HepG2 (cell line): ENCODE results near the gene CCDC196.

ENCODE experiments used
- ATF4 ChIP-seq, 2 experiments: fragments of 450-650 bp in 1 of 2; sonication (generic) in 1 of 2; formaldehyde crosslinking; IDR thresholded peaks; 2 replicates each; pipeline versions ENCODE4 v1.5.0 to v1.8.0; 2020 to 2022; ENCODE audit warnings: mild to moderate bottlenecking in 1 of 2, missing genetic modification reagents in 1 of 2
- CTCF ChIP-seq: sonication (generic); formaldehyde crosslinking; IDR thresholded peaks from 2 replicates; pipeline ENCODE4 v1.5.0; 2020; ENCODE audit warnings: mild to moderate bottlenecking, missing genetic modification reagents, moderate library complexity
- JUND ChIP-seq: sonication (generic); formaldehyde crosslinking; IDR thresholded peaks from 2 replicates; pipeline ENCODE4 v1.8.0; 2022; ENCODE audit warnings: mild to moderate bottlenecking, missing genetic modification reagents
- POLR2AphosphoS5 ChIP-seq: IDR thresholded peaks from 2 replicates; pipeline ENCODE4 v1.6.1; 2012; ENCODE audit warnings: low read depth, low read length
- SOX6 ChIP-seq, 2 experiments: fragments of 450-650 bp in 1 of 2; sonication (generic) in 1 of 2; formaldehyde crosslinking in 1 of 2; IDR thresholded peaks; 2 replicates each; pipeline versions ENCODE4 v1.4.0 to v1.6.1; 2017 to 2020; ENCODE audit warnings: antibody characterized with exemption in 1 of 2, mild to moderate bottlenecking in 1 of 2, missing genetic modification reagents in 1 of 2
- TARDBP ChIP-seq: sonication (generic); formaldehyde crosslinking; IDR thresholded peaks from 2 replicates; pipeline ENCODE4 v1.8.0; 2022; ENCODE audit warnings: mild to moderate bottlenecking, missing genetic modification reagents
- ZBTB25 ChIP-seq: IDR thresholded peaks from 2 replicates; pipeline ENCODE4 v1.6.1; 2018; ENCODE audit warnings: missing genetic modification reagents
- ZFP90 ChIP-seq: sonication (generic); formaldehyde crosslinking; IDR thresholded peaks from 2 replicates; pipeline ENCODE4 v1.8.0; 2022; ENCODE audit warnings: missing genetic modification reagents, mild to moderate bottlenecking, inconsistent platforms, borderline replicate concordance
- ZNF629 ChIP-seq: sonication (generic); formaldehyde crosslinking; conservative IDR thresholded peaks from 2 replicates; pipeline ENCODE4 v1.5.0; 2020; ENCODE audit warnings: missing genetic modification reagents
- TF ChIP-seq, protein P1 (sequence below): sonication (generic); formaldehyde crosslinking; IDR thresholded peaks from 2 replicates; pipeline ENCODE4 v1.4.0; 2020; ENCODE audit warnings: missing genetic modification reagents
- TF ChIP-seq, protein P2 (sequence below): sonication (generic); formaldehyde crosslinking; conservative IDR thresholded peaks from 2 replicates; pipeline ENCODE4 v1.8.0; 2022; ENCODE audit warnings: mild to moderate bottlenecking, moderate library complexity, missing genetic modification reagents
- TF ChIP-seq, protein P3 (sequence below): sonication (generic); formaldehyde crosslinking; IDR thresholded peaks from 2 replicates; pipeline ENCODE4 v1.9.0; 2022; ENCODE audit warnings: missing genetic modification reagents, mild to moderate bottlenecking, borderline replicate concordance
- TF ChIP-seq, protein P4 (sequence below): sonication (generic); formaldehyde crosslinking; IDR thresholded peaks from 2 replicates; pipeline ENCODE4 v1.5.0; 2020; ENCODE audit warnings: mild to moderate bottlenecking, missing genetic modification reagents, borderline replicate concordance

DNA sequence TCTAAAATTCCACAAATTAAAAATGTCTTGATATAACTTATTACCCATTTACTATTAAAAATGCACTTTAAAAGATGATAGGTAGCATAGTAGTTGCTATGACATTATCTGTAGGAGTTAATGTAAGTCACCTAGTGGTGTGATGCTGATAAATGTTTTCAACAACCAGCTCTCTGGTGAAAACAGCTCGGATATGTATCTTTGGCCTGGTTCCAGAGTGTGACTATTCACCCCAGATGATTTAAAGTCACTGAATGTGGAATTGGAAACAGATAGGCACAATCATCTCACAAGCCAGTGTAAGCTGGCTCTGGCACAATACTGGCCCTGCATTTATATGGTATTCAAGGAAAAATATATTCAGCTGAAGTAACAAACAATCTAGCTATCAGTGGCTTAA is 9.2 kb upstream of the CCDC196 start:
- no peak for TF ChIP-seq TARDBP (CRISPR knock-in tag)
- TF ChIP-seq, protein P1, sequence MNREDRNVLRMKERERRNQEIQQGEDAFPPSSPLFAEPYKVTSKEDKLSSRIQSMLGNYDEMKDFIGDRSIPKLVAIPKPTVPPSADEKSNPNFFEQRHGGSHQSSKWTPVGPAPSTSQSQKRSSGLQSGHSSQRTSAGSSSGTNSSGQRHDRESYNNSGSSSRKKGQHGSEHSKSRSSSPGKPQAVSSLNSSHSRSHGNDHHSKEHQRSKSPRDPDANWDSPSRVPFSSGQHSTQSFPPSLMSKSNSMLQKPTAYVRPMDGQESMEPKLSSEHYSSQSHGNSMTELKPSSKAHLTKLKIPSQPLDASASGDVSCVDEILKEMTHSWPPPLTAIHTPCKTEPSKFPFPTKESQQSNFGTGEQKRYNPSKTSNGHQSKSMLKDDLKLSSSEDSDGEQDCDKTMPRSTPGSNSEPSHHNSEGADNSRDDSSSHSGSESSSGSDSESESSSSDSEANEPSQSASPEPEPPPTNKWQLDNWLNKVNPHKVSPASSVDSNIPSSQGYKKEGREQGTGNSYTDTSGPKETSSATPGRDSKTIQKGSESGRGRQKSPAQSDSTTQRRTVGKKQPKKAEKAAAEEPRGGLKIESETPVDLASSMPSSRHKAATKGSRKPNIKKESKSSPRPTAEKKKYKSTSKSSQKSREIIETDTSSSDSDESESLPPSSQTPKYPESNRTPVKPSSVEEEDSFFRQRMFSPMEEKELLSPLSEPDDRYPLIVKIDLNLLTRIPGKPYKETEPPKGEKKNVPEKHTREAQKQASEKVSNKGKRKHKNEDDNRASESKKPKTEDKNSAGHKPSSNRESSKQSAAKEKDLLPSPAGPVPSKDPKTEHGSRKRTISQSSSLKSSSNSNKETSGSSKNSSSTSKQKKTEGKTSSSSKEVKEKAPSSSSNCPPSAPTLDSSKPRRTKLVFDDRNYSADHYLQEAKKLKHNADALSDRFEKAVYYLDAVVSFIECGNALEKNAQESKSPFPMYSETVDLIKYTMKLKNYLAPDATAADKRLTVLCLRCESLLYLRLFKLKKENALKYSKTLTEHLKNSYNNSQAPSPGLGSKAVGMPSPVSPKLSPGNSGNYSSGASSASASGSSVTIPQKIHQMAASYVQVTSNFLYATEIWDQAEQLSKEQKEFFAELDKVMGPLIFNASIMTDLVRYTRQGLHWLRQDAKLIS (CRISPR knock-in tag), result no peak
- TF ChIP-seq SOX6 (IDR thresholded peaks at IDR 0.05), result no peak
- no peak for TF ChIP-seq SOX6 (CRISPR knock-in tag; IDR thresholded peaks at IDR 0.05)
- TF ChIP-seq, protein P2, sequence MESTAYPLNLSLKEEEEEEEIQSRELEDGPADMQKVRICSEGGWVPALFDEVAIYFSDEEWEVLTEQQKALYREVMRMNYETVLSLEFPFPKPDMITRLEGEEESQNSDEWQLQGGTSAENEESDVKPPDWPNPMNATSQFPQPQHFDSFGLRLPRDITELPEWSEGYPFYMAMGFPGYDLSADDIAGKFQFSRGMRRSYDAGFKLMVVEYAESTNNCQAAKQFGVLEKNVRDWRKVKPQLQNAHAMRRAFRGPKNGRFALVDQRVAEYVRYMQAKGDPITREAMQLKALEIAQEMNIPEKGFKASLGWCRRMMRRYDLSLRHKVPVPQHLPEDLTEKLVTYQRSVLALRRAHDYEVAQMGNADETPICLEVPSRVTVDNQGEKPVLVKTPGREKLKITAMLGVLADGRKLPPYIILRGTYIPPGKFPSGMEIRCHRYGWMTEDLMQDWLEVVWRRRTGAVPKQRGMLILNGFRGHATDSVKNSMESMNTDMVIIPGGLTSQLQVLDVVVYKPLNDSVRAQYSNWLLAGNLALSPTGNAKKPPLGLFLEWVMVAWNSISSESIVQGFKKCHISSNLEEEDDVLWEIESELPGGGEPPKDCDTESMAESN (CRISPR knock-in tag), result no peak
- TF ChIP-seq ATF4 (CRISPR knock-in tag; IDR thresholded peaks at IDR 0.05), result no peak
- no peak for TF ChIP-seq JUND (CRISPR knock-in tag)
- TF ChIP-seq ZFP90 (CRISPR knock-in tag), result no peak
- TF ChIP-seq, protein P3, sequence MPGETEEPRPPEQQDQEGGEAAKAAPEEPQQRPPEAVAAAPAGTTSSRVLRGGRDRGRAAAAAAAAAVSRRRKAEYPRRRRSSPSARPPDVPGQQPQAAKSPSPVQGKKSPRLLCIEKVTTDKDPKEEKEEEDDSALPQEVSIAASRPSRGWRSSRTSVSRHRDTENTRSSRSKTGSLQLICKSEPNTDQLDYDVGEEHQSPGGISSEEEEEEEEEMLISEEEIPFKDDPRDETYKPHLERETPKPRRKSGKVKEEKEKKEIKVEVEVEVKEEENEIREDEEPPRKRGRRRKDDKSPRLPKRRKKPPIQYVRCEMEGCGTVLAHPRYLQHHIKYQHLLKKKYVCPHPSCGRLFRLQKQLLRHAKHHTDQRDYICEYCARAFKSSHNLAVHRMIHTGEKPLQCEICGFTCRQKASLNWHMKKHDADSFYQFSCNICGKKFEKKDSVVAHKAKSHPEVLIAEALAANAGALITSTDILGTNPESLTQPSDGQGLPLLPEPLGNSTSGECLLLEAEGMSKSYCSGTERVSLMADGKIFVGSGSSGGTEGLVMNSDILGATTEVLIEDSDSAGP (CRISPR knock-in tag), result no peak
- no peak for TF ChIP-seq CTCF (CRISPR knock-in tag)
- no peak for TF ChIP-seq ZBTB25 (CRISPR knock-in tag)
- no peak for TF ChIP-seq ZNF629 (CRISPR knock-in tag)
- TF ChIP-seq, protein P4, sequence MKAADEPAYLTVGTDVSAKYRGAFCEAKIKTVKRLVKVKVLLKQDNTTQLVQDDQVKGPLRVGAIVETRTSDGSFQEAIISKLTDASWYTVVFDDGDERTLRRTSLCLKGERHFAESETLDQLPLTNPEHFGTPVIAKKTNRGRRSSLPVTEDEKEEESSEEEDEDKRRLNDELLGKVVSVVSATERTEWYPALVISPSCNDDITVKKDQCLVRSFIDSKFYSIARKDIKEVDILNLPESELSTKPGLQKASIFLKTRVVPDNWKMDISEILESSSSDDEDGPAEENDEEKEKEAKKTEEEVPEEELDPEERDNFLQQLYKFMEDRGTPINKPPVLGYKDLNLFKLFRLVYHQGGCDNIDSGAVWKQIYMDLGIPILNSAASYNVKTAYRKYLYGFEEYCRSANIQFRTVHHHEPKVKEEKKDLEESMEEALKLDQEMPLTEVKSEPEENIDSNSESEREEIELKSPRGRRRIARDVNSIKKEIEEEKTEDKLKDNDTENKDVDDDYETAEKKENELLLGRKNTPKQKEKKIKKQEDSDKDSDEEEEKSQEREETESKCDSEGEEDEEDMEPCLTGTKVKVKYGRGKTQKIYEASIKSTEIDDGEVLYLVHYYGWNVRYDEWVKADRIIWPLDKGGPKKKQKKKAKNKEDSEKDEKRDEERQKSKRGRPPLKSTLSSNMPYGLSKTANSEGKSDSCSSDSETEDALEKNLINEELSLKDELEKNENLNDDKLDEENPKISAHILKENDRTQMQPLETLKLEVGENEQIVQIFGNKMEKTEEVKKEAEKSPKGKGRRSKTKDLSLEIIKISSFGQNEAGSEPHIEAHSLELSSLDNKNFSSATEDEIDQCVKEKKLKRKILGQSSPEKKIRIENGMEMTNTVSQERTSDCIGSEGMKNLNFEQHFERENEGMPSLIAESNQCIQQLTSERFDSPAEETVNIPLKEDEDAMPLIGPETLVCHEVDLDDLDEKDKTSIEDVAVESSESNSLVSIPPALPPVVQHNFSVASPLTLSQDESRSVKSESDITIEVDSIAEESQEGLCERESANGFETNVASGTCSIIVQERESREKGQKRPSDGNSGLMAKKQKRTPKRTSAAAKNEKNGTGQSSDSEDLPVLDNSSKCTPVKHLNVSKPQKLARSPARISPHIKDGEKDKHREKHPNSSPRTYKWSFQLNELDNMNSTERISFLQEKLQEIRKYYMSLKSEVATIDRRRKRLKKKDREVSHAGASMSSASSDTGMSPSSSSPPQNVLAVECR (CRISPR knock-in tag), result no peak
- TF ChIP-seq POLR2AphosphoS5, result no peak
